Measurements from ENCODE around the gene C17orf114.
"Not testable (repeated sequence)": the region's sequence is repeated elsewhere in the genome, so short reads cannot be mapped to it uniquely, and the experiment has no call there.

C17orf114 gene

DNA sequence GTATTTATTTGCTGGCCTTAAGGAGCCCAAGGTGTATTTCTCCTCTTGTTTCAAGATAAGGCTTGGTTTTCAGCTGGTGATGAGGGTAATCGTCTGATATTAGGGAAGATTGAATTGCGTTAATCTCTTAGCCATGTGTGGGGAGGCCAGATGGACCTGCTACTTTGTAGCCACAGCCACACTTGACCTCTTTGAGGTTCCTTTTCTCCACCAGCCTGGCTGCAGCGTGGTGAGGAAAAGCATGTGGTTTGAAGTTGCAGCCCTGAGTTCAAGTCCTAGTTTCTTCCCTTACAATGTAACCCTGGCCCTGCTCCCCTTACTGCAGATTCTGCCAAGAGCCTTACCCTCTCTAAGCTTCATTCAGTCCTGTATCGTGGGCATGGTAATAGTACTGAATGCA, 34.1 kb upstream of the C17orf114 start:
- Histone ChIP-seq H3K27ac (peak overlapping the region in 1 of 4 donors; percentile 96), H3K9me3 (no peaks in the 10 kb centered on the region), H3K4me3 (no peak overlapping the region), H3K36me3 (replicated peaks in 1 of 2; ENCODE audit: insufficient read depth in 1 of 2, low read depth in 2 of 2) (no peaks in the 10 kb centered on the region), H3K4me1 (peaks cover 47% of the 10 kb centered on the region), H3K27me3 (no peaks in the 10 kb centered on the region)
- 75 to 81% methylated on average over 4 of the region's 4 CpGs for WGBS, 2 donors
- ATAC-seq (no peak), DNase-seq (no peak)
- TF ChIP-seq, protein P1, sequence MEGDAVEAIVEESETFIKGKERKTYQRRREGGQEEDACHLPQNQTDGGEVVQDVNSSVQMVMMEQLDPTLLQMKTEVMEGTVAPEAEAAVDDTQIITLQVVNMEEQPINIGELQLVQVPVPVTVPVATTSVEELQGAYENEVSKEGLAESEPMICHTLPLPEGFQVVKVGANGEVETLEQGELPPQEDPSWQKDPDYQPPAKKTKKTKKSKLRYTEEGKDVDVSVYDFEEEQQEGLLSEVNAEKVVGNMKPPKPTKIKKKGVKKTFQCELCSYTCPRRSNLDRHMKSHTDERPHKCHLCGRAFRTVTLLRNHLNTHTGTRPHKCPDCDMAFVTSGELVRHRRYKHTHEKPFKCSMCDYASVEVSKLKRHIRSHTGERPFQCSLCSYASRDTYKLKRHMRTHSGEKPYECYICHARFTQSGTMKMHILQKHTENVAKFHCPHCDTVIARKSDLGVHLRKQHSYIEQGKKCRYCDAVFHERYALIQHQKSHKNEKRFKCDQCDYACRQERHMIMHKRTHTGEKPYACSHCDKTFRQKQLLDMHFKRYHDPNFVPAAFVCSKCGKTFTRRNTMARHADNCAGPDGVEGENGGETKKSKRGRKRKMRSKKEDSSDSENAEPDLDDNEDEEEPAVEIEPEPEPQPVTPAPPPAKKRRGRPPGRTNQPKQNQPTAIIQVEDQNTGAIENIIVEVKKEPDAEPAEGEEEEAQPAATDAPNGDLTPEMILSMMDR (IDR thresholded peaks at IDR 0.05) = no peak
- no peak for TF ChIP-seq POLR2A (IDR thresholded peaks at IDR 0.05)
- intact Hi-C loops (cut with DNase I) = no loop called here

DNA sequence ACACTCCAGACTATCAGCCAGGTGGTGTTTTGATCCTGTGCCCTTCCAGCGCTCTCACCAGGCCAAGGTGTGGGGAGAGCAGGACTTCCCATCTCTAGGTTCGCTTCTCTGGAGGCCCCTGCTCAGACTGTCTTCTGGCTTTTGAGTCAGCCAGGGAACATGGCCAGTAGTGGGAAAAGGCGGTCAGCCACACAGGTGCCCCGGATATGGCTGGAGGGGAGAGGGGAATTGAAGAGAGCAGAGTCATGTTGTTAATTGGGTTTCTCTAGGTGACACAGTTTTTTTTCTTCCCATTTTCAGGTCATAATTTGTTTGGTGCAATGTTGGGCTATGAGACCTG, 32.5 kb upstream of the C17orf114 start:
- DNase-seq (peak; percentile 35 to 70 (median 56)), ATAC-seq (no peak)
- TF ChIP-seq POLR2A (IDR thresholded peaks at IDR 0.05) = no peak
- TF ChIP-seq, protein P1 (IDR thresholded peaks at IDR 0.05) = no peak
- H3K36me3 ChIP-seq (replicated peaks in 1 of 2; ENCODE audit: insufficient read depth in 1 of 2, low read depth in 2 of 2) = no peaks in the 10 kb centered on the region
- peaks cover 47% of the 10 kb centered on the region for H3K4me1 ChIP-seq
- no peaks in the 10 kb centered on the region for H3K9me3 ChIP-seq
- intact Hi-C loops (cut with DNase I) = no loop called here
- no peak overlapping the region for H3K4me3 ChIP-seq
- no peaks in the 10 kb centered on the region for H3K27me3 ChIP-seq
- WGBS, 2 donors = 0 to 21% methylated on average over 3 to 4 of the region's 4 CpGs
- H3K27ac ChIP-seq = peak overlapping the region; percentile 78 to 96 (median 96)

DNA sequence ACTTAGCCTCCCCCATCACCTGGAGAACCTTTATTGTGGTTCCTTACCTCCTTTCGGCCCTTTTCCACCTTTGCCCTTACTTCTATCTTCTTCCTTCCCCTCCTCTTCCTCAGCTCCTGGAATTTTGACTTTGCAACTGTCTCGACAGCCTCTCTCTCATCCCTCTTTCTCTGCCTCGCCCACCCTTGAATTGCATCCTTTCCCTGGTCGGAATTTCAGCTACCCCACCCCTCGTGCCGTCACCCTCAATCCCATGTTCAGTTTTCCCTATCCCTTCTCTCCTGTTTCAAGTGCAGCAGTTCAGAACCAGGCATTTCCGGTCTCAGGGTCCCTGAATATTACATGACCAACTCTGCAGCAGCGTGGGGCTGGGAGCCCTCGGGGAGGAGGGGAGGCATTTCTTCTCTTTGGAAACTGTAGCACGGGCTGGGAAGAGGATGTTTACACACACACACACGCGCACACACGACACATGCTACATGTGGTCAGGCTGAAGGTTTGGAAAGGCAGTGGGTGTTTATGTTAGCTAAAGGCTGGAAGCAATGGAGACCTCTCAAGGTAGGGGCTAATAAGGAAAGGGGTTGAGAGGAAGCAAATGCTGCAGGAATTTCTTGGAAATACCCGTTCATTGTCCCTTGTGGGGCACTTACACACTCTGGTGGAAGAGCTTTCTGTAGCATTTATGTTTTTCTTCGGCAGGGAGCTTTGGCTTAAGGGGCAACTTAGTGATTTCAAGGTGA, 32.0 kb upstream of the C17orf114 start:
- 1 to 5% methylated on average over 15 of the region's 15 CpGs for WGBS, 2 donors
- no peak for TF ChIP-seq POLR2A (IDR thresholded peaks at IDR 0.05)
- TF ChIP-seq, protein P1 (IDR thresholded peaks at IDR 0.05) = no peak
- H3K9me3 ChIP-seq = no peaks in the 10 kb centered on the region
- intact Hi-C loops (cut with DNase I) = no loop called here
- no peaks in the 10 kb centered on the region for H3K27me3 ChIP-seq
- H3K4me1 ChIP-seq = peaks cover 47% of the 10 kb centered on the region
- peak; percentile 6 for ATAC-seq
- no peaks in the 10 kb centered on the region for H3K36me3 ChIP-seq (replicated peaks in 1 of 2; ENCODE audit: insufficient read depth in 1 of 2, low read depth in 2 of 2)
- peak overlapping the region; percentile 71 to 82 for H3K4me3 ChIP-seq
- peak overlapping the region; percentile 78 to 96 (median 96) for H3K27ac ChIP-seq
- DNase-seq = peak; percentile 17 to 42 (median 32)

DNA sequence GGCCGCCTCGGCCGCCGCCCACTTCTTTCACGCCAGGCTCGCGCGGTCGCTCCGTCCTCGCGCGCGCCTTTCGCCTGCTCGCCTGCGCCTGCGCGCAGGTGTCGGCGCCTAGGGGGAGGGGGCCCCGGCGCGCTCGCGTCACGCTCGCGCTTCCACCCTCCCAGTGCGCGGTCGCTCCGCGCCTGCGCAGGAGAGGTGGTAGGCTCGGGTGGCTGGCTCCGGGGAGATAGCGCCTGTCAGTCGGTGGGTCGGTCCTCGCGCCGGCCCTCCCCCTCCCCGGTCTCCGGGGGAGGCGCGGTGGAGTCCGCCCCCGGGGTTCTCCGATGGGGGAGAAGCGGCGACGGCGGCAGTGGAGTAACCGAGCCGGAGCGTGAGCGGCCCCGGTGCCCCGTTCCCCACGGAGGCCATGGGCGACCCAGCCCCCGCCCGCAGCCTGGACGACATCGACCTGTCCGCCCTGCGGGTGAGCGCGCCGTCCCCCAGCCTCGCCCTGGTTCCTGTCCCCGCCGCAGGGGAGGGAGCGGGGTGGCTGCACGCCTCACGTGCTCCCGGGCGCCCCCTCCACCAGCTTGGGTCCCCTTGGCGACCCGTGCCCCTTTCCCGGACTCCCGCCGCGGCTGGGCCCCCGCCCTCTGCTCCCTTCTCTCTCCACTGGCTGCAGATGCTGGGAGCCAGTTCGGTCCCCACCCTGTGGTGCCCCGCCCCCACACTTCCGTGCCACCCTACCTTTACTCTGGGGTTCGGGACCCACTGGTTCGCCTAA, 31.2 kb upstream of the C17orf114 start, which contains the start of gene MINK1:
Gene MINK1 (plus strand): TSS at position 163 of the 763 bp plus-strand sequence. CDS start 244 bp downstream, at position 407.
- peak; percentile 89 to 92 (median 91) for DNase-seq
- Histone ChIP-seq H3K4me1 (peaks cover 44% of the 10 kb centered on the region), H3K27me3 (no peaks in the 10 kb centered on the region), H3K9me3 (no peaks in the 10 kb centered on the region), H3K36me3 (replicated peaks in 1 of 2; ENCODE audit: insufficient read depth in 1 of 2, low read depth in 2 of 2) (no peaks in the 10 kb centered on the region), H3K4me3 (peak within 1 kb of the TSS; percentile 71 to 82), H3K27ac (peak within 1 kb of the TSS; percentile 78 to 96 (median 96))
- 0% methylated on average over 32 to 66 of the region's 91 CpGs for WGBS, 2 donors
- TF ChIP-seq POLR2A (IDR thresholded peaks at IDR 0.05) = peak; percentile 67 to 83 (median 68)
- TF ChIP-seq, protein P1 (IDR thresholded peaks at IDR 0.05) = no peak
- ATAC-seq = peak; percentile 98
- intact Hi-C loops (cut with DNase I) = no loop called here

DNA sequence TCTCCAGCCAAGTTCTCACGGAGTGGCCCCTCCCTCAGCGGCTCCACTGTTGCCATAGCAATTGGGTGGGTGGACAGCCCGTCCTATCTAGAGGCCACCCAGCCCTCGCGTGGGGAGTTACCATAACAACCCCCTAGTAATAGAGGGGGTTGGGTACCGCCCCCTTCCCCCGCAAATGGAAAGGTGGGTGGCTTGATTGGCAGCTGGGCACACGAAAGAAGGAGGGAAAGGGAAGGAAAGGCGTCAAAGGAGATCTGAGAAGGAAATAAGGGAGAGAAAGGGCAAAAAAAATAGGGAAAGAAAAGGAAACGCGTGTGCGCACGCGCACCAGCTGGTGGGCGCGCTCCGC, 30.7 kb upstream of the C17orf114 start:
- ATAC-seq = peak; percentile 14
- intact Hi-C loops (cut with DNase I) = not testable (repeated sequence)
- peak overlapping the region in 1 of 2 donors; percentile 71 for H3K4me3 ChIP-seq

More for the DNA sequence above, 30.7 kb upstream of the C17orf114 start:
- Histone ChIP-seq H3K4me1 (peaks cover 38% of the 10 kb centered on the region), H3K27ac (peak overlapping the region; percentile 78 to 96 (median 96))
- not testable (repeated sequence) for H3K36me3 ChIP-seq (replicated peaks in 1 of 2; ENCODE audit: insufficient read depth in 1 of 2, low read depth in 2 of 2); DNase-seq; H3K9me3 ChIP-seq; H3K27me3 ChIP-seq
- 0% methylated on average over 7 to 10 of the region's 17 CpGs for WGBS, 2 donors
